Thoracic aorta (tissue), 2 donors: Measurements from ENCODE around the gene COQ5. TPM values are rescaled to one million over a fixed set of nuclear protein-coding genes. Genes with fewer than 3 reads are reported as not detected.

Source experiments
- ATAC-seq: fragments of 150-250 bp; one replicate; pipeline ENCODE4 v1.8.0; 2017; ENCODE audit warnings: low read depth; ENCODE audit not compliant: insufficient number of reproducible peaks, low FRiP score
- DNase-seq: peaks from one replicate; pipeline ENCODE4 v3.0.0-alpha.2; 2020; ENCODE audit warnings: low spot score
- H3K27ac ChIP-seq, 2 donors: fragments of 200-600 bp; sonication (generic); 1 replicate in 1 of 2; 2 replicates in 1 of 2; pipeline ENCODE4 v1.5.1; 2016; ENCODE audit warnings: mild to moderate bottlenecking in 2 of 2, moderate library complexity in 2 of 2
- H3K27me3 ChIP-seq: fragments of 200-600 bp; sonication (generic); replicated peaks from 2 replicates; pipeline ENCODE4 v1.6.0; 2016; ENCODE audit warnings: mild to moderate bottlenecking; ENCODE audit not compliant: insufficient read depth
- H3K36me3 ChIP-seq: fragments of 200-600 bp; sonication (generic); one replicate; pipeline ENCODE4 v1.5.1; 2016
- H3K4me1 ChIP-seq, 2 donors: fragments of 200-600 bp; sonication (generic); 1 replicate in 1 of 2; 2 replicates in 1 of 2; pipeline versions ENCODE4 v1.5.1 to v1.6.0; 2016; ENCODE audit warnings: low read depth in 2 of 2, mild to moderate bottlenecking in 1 of 2; ENCODE audit not compliant: control insufficient read depth in 1 of 2
- H3K4me3 ChIP-seq: fragments of 200-600 bp; sonication (generic); 2 replicates; pipeline ENCODE4 v1.5.1; 2016; ENCODE audit warnings: mild to moderate bottlenecking
- H3K9me3 ChIP-seq: fragments of 200-600 bp; sonication (generic); 2 replicates; pipeline ENCODE4 v1.5.1; 2016
- CTCF ChIP-seq: fragments of 200-600 bp; sonication (generic); IDR thresholded peaks from one replicate; pipeline ENCODE4 v1.5.1; 2019; ENCODE audit warnings: antibody characterized with exemption
- total RNA-seq, 2 donors: library from RNA; depleted of rRNA; stranded (reverse); fragments of >200 nt; gene quantifications; one replicate each; pipeline versions ENCODE4 v1.1.0 to v1.2.3, GENCODE V29; 2016

COQ5 gene
- total RNA-seq, 2 donors from 2014 or later = 16.5 to 38.0 TPM

GRCh38 chr12:120542166-120542565 is 13.2 kb upstream of the COQ5 start:
- no peaks in the 10 kb centered on the region for H3K9me3 ChIP-seq
- DNase-seq (no peak), ATAC-seq (no peak)
- no peak overlapping the region for H3K27ac ChIP-seq
- H3K4me1 ChIP-seq = peaks cover 37 to 74% of the 10 kb centered on the region in 2 donors
- H3K4me3 ChIP-seq = no peak overlapping the region
- TF ChIP-seq CTCF = no peak
- peaks cover 12% of the 10 kb centered on the region for H3K36me3 ChIP-seq
- H3K27me3 ChIP-seq = no peaks in the 10 kb centered on the region

DNA sequence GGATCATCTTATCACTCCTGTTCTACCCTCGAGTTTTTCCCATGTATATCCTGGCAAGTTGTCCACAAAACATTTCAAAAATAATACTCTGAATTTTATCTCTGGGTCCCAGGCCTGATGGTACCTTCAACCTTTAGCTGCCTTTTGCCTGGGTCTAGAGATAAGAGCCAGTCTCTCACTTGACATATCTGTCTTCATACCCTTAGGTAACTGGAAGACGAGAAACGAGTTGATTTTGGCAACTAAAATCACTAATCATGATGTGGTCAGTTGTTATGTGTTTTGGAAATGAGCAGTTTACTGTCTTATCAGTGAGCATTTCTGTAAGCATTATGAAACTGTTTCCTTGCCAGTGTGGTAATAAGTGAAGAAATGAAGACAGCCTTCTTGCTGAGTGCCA is 11.5 kb upstream of the COQ5 start:
- ATAC-seq (peak; percentile 39), DNase-seq (no peak)
- peak overlapping the region; percentile 62 to 86 for H3K27ac ChIP-seq
- no peak overlapping the region for H3K4me3 ChIP-seq
- H3K9me3 ChIP-seq = no peaks in the 10 kb centered on the region
- no peaks in the 10 kb centered on the region for H3K36me3 ChIP-seq
- no peaks in the 10 kb centered on the region for H3K27me3 ChIP-seq
- H3K4me1 ChIP-seq = peaks cover 53 to 84% of the 10 kb centered on the region in 2 donors
- no peak for TF ChIP-seq CTCF

GRCh38 chr12:120539303-120539702 is 10.3 kb upstream of the COQ5 start:
- ATAC-seq (no peak), DNase-seq (no peak)
- Histone ChIP-seq H3K27ac (peak overlapping the region; percentile 62 to 86), H3K4me3 (peak overlapping the region; percentile 83), H3K36me3 (no peaks in the 10 kb centered on the region), H3K27me3 (no peaks in the 10 kb centered on the region), H3K9me3 (no peaks in the 10 kb centered on the region), H3K4me1 (peaks cover 54 to 84% of the 10 kb centered on the region in 2 donors)
- TF ChIP-seq CTCF = no peak

GRCh38 chr12:120538281-120539156 is 9.6 kb upstream of the COQ5 start:
- H3K9me3 ChIP-seq = no peaks in the 10 kb centered on the region
- H3K27ac ChIP-seq = peak overlapping the region; percentile 62 to 86
- TF ChIP-seq CTCF = no peak
- ATAC-seq (no peak), DNase-seq (peak; percentile 33)
- H3K36me3 ChIP-seq = no peaks in the 10 kb centered on the region
- H3K4me1 ChIP-seq = peaks cover 54 to 79% of the 10 kb centered on the region in 2 donors
- H3K27me3 ChIP-seq = no peaks in the 10 kb centered on the region
- H3K4me3 ChIP-seq = peak overlapping the region; percentile 83

DNA sequence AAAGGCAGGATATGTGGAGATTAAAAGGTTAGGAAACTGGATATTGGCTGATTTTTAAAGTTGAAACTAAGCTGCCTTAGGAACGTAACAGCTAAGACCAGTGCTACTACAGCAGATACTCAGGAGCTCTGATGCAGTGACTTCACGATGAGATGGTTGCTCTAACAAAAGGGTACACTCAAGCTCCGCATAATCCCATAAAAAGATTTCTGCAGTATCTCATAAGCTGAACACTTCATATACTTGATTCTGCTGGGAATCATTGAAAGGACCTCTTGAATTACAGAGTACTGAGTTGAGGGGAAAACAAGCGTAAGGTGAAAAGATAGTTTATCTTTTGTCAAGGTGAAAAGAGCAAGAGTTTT is 8.9 kb upstream of the COQ5 start:
- H3K36me3 ChIP-seq = no peaks in the 10 kb centered on the region
- peak overlapping the region; percentile 83 for H3K4me3 ChIP-seq
- peaks cover 54 to 73% of the 10 kb centered on the region in 2 donors for H3K4me1 ChIP-seq
- ATAC-seq (no peak), DNase-seq (no peak)
- no peaks in the 10 kb centered on the region for H3K9me3 ChIP-seq
- TF ChIP-seq CTCF = no peak
- no peaks in the 10 kb centered on the region for H3K27me3 ChIP-seq
- peak overlapping the region; percentile 62 to 86 for H3K27ac ChIP-seq
